ENCODE data around the gene CEACAM1.
"Not testable (repeated sequence)": the region's sequence is repeated elsewhere in the genome, so short reads cannot be mapped to it uniquely, and the experiment has no call there.

The CEACAM1 gene

DNA sequence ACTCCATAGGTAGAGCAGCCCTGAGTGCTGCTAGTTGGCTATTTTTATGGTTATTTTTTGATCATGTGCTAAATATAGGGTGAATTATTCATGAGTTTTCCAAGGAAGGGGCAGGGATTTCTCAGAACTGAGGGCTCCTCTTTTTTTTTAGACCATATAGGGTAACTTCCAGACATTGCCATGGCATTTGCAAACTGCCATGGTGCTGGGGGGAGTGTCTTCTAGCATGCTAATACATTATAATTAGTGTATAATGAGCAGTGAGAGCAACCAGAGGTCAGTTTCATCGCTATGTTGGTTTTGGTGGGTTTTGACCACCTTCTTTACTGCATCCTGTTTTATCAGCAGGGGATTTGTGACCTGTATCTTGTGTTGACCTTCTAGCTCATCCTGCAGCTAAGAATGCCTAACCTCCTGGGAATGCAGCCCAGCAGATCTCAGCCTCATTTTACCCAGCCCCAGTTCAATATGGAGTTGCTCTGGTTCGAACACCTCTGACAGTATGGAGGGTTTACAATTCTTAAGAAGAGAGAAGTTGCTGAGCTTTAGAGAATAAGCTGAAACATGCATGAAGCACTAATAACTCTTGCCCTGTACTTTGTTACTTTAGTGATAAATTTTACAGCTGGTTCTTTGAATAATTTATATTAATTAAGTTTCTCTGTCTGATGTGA is 31.7 kb downstream of the CEACAM1 start:
- Histone ChIP-seq H3K27ac (ENCODE audit: insufficient read depth, low read length, poor library complexity, severe bottlenecking) (no peak overlapping the region), H3K9me3 (ENCODE audit: control insufficient read depth, low read length) (no peaks in the 10 kb centered on the region), H3K27me3 (replicated peaks; ENCODE audit: control insufficient read depth, insufficient read depth, low read length, poor library complexity, severe bottlenecking) (no peaks in the 10 kb centered on the region), H3K4me3 (ENCODE audit: insufficient read depth, low read depth, low read length, poor library complexity, severe bottlenecking) (no peak overlapping the region), H3K4me1 (ENCODE audit: control insufficient read depth, insufficient read depth, low read length, poor library complexity, severe bottlenecking) (no peaks in the 10 kb centered on the region), H3K36me3 (ENCODE audit: control insufficient read depth, insufficient read depth, low read length) (no peaks in the 10 kb centered on the region)
- DNase-seq = no peak

DNA sequence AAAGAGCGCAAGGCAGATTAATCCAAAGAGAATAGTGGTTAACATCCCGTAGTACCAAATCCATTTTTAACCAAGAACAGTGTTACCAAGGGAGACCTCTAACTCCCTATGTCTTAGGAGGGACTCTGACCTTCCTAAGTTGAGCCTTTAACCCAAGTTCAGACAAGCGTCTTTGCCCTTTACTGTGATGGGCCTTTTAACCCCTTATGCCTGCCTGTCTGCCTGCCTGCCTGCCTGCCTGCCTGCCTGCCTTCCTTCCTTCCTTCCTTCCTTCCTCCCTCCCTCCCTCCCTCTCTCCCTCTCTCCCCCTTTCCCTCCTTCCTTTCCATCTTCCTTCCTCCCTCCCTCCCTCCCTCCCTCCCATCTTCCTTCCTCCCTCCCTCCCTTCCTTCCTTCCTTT is 32.6 kb downstream of the CEACAM1 start:
- Histone ChIP-seq H3K4me3 (ENCODE audit: insufficient read depth, low read depth, low read length, poor library complexity, severe bottlenecking) (no peak overlapping the region), H3K27me3 (replicated peaks; ENCODE audit: control insufficient read depth, insufficient read depth, low read length, poor library complexity, severe bottlenecking) (no peaks in the 10 kb centered on the region), H3K9me3 (ENCODE audit: control insufficient read depth, low read length) (no peaks in the 10 kb centered on the region), H3K36me3 (ENCODE audit: control insufficient read depth, insufficient read depth, low read length) (no peaks in the 10 kb centered on the region), H3K4me1 (ENCODE audit: control insufficient read depth, insufficient read depth, low read length, poor library complexity, severe bottlenecking) (no peaks in the 10 kb centered on the region), H3K27ac (ENCODE audit: insufficient read depth, low read length, poor library complexity, severe bottlenecking) (no peak overlapping the region)
- DNase-seq = no peak

GRCh38 chr19:42494321-42494720 is 34.0 kb downstream of the CEACAM1 start:
- H3K4me1 ChIP-seq (ENCODE audit: control insufficient read depth, insufficient read depth, low read length, poor library complexity, severe bottlenecking) = no peaks in the 10 kb centered on the region
- no peaks in the 10 kb centered on the region for H3K27me3 ChIP-seq (replicated peaks; ENCODE audit: control insufficient read depth, insufficient read depth, low read length, poor library complexity, severe bottlenecking)
- no peak overlapping the region for H3K4me3 ChIP-seq (ENCODE audit: insufficient read depth, low read depth, low read length, poor library complexity, severe bottlenecking)
- H3K27ac ChIP-seq (ENCODE audit: insufficient read depth, low read length, poor library complexity, severe bottlenecking) = no peak overlapping the region
- H3K9me3 ChIP-seq (ENCODE audit: control insufficient read depth, low read length) = no peaks in the 10 kb centered on the region
- no peaks in the 10 kb centered on the region for H3K36me3 ChIP-seq (ENCODE audit: control insufficient read depth, insufficient read depth, low read length)
- no peak for DNase-seq

- Histone ChIP-seq H3K27ac (ENCODE audit: insufficient read depth, low read length, poor library complexity, severe bottlenecking) (no peak overlapping the region), H3K4me1 (ENCODE audit: control insufficient read depth, insufficient read depth, low read length, poor library complexity, severe bottlenecking) (no peaks in the 10 kb centered on the region), H3K9me3 (ENCODE audit: control insufficient read depth, low read length) (no peaks in the 10 kb centered on the region), H3K36me3 (ENCODE audit: control insufficient read depth, insufficient read depth, low read length) (no peaks in the 10 kb centered on the region), H3K27me3 (replicated peaks; ENCODE audit: control insufficient read depth, insufficient read depth, low read length, poor library complexity, severe bottlenecking) (no peaks in the 10 kb centered on the region), H3K4me3 (ENCODE audit: insufficient read depth, low read depth, low read length, poor library complexity, severe bottlenecking) (no peak overlapping the region)
- DNase-seq = no peak
Observed at GRCh38 chr19:42488783-42489521, 39.3 kb downstream of the CEACAM1 start.

GRCh38 chr19:42487798-42488178 is 40.5 kb downstream of the CEACAM1 start:
- no peak overlapping the region for H3K4me3 ChIP-seq (ENCODE audit: insufficient read depth, low read depth, low read length, poor library complexity, severe bottlenecking)
- DNase-seq = no peak

GRCh38 chr19:42487032-42487797 is 41.1 kb downstream of the CEACAM1 start:
- Histone ChIP-seq H3K27me3 (replicated peaks; ENCODE audit: control insufficient read depth, insufficient read depth, low read length, poor library complexity, severe bottlenecking) (no peaks in the 10 kb centered on the region), H3K9me3 (ENCODE audit: control insufficient read depth, low read length) (no peaks in the 10 kb centered on the region), H3K4me1 (ENCODE audit: control insufficient read depth, insufficient read depth, low read length, poor library complexity, severe bottlenecking) (no peaks in the 10 kb centered on the region), H3K4me3 (ENCODE audit: insufficient read depth, low read depth, low read length, poor library complexity, severe bottlenecking) (no peak overlapping the region), H3K27ac (ENCODE audit: insufficient read depth, low read length, poor library complexity, severe bottlenecking) (no peak overlapping the region), H3K36me3 (ENCODE audit: control insufficient read depth, insufficient read depth, low read length) (no peaks in the 10 kb centered on the region)
- no peak for DNase-seq

More at GRCh38 chr19:42487798-42488178, 40.5 kb downstream of the CEACAM1 start:
- H3K27me3 ChIP-seq (replicated peaks; ENCODE audit: control insufficient read depth, insufficient read depth, low read length, poor library complexity, severe bottlenecking) = no peaks in the 10 kb centered on the region
- H3K36me3 ChIP-seq (ENCODE audit: control insufficient read depth, insufficient read depth, low read length) = no peaks in the 10 kb centered on the region
- H3K27ac ChIP-seq (ENCODE audit: insufficient read depth, low read length, poor library complexity, severe bottlenecking) = no peak overlapping the region
- no peaks in the 10 kb centered on the region for H3K9me3 ChIP-seq (ENCODE audit: control insufficient read depth, low read length)
- H3K4me1 ChIP-seq (ENCODE audit: control insufficient read depth, insufficient read depth, low read length, poor library complexity, severe bottlenecking) = no peaks in the 10 kb centered on the region

- H3K36me3 ChIP-seq (ENCODE audit: control insufficient read depth, insufficient read depth, low read length); H3K27me3 ChIP-seq (replicated peaks; ENCODE audit: control insufficient read depth, insufficient read depth, low read length, poor library complexity, severe bottlenecking); H3K4me1 ChIP-seq (ENCODE audit: control insufficient read depth, insufficient read depth, low read length, poor library complexity, severe bottlenecking); DNase-seq; H3K4me3 ChIP-seq (ENCODE audit: insufficient read depth, low read depth, low read length, poor library complexity, severe bottlenecking); H3K27ac ChIP-seq (ENCODE audit: insufficient read depth, low read length, poor library complexity, severe bottlenecking); H3K9me3 ChIP-seq (ENCODE audit: control insufficient read depth, low read length): not testable (repeated sequence)
Observed at GRCh38 chr19:42485036-42485435, 43.2 kb downstream of the CEACAM1 start.

- Histone ChIP-seq H3K36me3 (ENCODE audit: control insufficient read depth, insufficient read depth, low read length) (no peaks in the 10 kb centered on the region), H3K27ac (ENCODE audit: insufficient read depth, low read length, poor library complexity, severe bottlenecking) (no peak overlapping the region), H3K4me1 (ENCODE audit: control insufficient read depth, insufficient read depth, low read length, poor library complexity, severe bottlenecking) (peaks cover 8% of the 10 kb centered on the region), H3K4me3 (ENCODE audit: insufficient read depth, low read depth, low read length, poor library complexity, severe bottlenecking) (no peak overlapping the region), H3K9me3 (ENCODE audit: control insufficient read depth, low read length) (no peaks in the 10 kb centered on the region), H3K27me3 (replicated peaks; ENCODE audit: control insufficient read depth, insufficient read depth, low read length, poor library complexity, severe bottlenecking) (no peaks in the 10 kb centered on the region)
- no peak for DNase-seq
Observed at GRCh38 chr19:42480335-42481095, 47.8 kb downstream of the CEACAM1 start.

DNA sequence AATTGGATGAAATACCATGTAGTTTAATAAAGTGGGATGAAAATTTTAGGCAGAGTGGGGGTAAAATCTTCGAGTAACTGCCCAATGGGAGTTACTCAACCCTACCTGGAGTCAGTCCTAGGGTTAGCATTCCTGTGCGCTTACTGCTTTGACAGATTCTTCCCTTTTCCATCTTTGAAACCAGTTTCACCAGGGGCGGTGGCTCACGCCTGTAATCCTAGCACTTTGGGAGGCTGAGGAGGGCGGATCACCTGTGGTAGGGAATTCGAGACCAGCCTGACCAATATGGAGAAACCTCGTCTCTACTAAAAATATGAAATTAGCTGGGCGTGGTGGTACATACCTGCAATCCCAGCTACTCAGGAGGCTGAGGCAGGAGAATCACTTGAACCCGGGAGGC is 48.5 kb downstream of the CEACAM1 start:
- H3K27me3 ChIP-seq (replicated peaks; ENCODE audit: control insufficient read depth, insufficient read depth, low read length, poor library complexity, severe bottlenecking) = no peaks in the 10 kb centered on the region
- no peaks in the 10 kb centered on the region for H3K9me3 ChIP-seq (ENCODE audit: control insufficient read depth, low read length)

More for the DNA sequence above, 48.5 kb downstream of the CEACAM1 start:
- H3K27ac ChIP-seq (ENCODE audit: insufficient read depth, low read length, poor library complexity, severe bottlenecking) = no peak overlapping the region
- no peak for DNase-seq
- no peaks in the 10 kb centered on the region for H3K36me3 ChIP-seq (ENCODE audit: control insufficient read depth, insufficient read depth, low read length)
- H3K4me3 ChIP-seq (ENCODE audit: insufficient read depth, low read depth, low read length, poor library complexity, severe bottlenecking) = no peak overlapping the region
- peaks cover 8% of the 10 kb centered on the region for H3K4me1 ChIP-seq (ENCODE audit: control insufficient read depth, insufficient read depth, low read length, poor library complexity, severe bottlenecking)

Measured in effector memory CD4-positive, alpha-beta T cell (primary cell).